AG04449 (cell line): ENCODE measurements around the gene IRF3.

Source experiments
- CTCF ChIA-PET: fragments of 350-600 bp; formaldehyde crosslinking; extraction: SDS; loops from one replicate; lab custom pipeline; 2021; ENCODE audit warnings: antibody characterized with exemption; lab: Yijun Ruan, JAX
- POLR2A ChIA-PET: fragments of 400-600, 350-600 bp; formaldehyde crosslinking; extraction: SDS; loops from one replicate; lab custom pipeline; 2020; ENCODE audit warnings: antibody characterized with exemption, inconsistent platforms; lab: Yijun Ruan, JAX
- DNase-seq: peaks from one replicate; pipeline ENCODE4 v3.0.0-alpha.2; 2010; ENCODE audit warnings: low read depth, low spot score
- H3K4me3 ChIP-seq: 2 replicates; pipeline ENCODE4 v1.5.1; 2011; ENCODE audit warnings: low read depth, mild to moderate bottlenecking, control low read depth, low read length
- CTCF ChIP-seq: IDR thresholded peaks from one replicate; pipeline ENCODE4 v1.5.1; 2011; ENCODE audit warnings: mild to moderate bottlenecking, moderate library complexity, low read length, control low read depth, inconsistent platforms; ENCODE audit not compliant: insufficient read depth; ENCODE audit errors: missing control alignments

Gene IRF3

GRCh38 chr19:49642492-49643035 is 23.1 kb downstream of the IRF3 start:
- peak overlapping the region; percentile 99 for H3K4me3 ChIP-seq
- no peak for DNase-seq
- ChIA-PET CTCF (interaction anchor here (1.2 to 5.1 kb wide), 4 partner anchors 31 to 72 kb away, joined by 3 to 53 read pairs (median 4); partner anchors contain the start of gene PRR12), POLR2A (interaction anchor here (0.6 to 2.9 kb wide), 12 partner anchors 13 to 341 kb away, joined by 3 to 23 read pairs (median 4); partner anchors contain the start of genes BCL2L12, IRF3, NOSIP and PRMT1)
- TF ChIP-seq CTCF = no peak

DNA sequence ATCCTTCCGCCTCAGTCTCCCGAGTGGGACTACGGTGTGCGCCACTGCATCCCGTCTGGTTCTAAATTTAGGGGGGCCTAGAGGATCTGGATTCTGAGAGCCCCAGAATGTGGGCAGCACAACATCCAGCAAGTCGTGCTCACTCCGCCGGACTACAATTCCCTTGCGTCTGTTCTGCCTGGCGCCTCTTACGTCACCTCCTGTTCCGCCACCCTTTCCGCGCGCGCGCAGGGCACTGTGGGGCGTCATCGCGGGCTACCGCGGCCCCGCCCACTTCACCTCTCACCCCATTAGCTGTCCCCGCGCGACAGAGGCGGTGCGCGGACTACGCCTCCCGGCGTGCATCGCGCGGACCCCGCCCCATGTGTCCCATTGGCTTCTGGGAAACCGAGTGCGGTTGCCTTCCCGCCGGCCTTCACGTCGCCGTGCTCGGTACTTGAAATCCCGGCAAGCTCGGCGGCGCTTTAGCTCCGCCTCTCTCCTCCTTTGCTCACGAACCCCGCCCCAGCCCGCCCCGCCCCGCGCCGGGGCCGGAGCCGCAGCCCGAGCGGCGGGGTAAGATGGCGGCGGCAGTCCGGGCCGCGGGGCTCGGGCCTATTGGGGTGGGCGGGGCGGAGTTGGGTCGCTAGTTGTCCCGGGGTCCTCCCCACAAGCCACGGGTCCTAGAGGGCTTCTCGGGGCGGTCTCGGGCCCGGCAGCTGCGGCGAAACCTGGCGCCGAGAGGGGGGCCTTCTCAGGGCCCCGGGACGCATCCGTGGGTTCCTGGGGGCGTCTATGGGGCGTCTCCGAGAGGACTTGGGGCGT is 23.8 kb downstream of the IRF3 start, which contains the start of gene SCAF1:
Gene SCAF1 (plus strand): TSS at position 522 of the 804 bp plus-strand sequence. CDS start 2,818 bp downstream, outside the sequence.
- no peak for TF ChIP-seq CTCF
- H3K4me3 ChIP-seq = peak within 1 kb of the TSS; percentile 99
- POLR2A ChIA-PET = interaction anchor here (0.6 to 2.9 kb wide), 11 partner anchors 14 to 340 kb away, joined by 3 to 23 read pairs (median 5); partner anchors contain the start of genes BCL2L12, IRF3, PRMT1 and PRR12
- peak; percentile 96 for DNase-seq
- CTCF ChIA-PET = interaction anchor here (1.2 to 5.1 kb wide), 2 partner anchors 32 to 51 kb away, joined by 3 to 53 read pairs; partner anchors contain the start of gene PRR12

GRCh38 chr19:49640113-49640898 is 25.4 kb downstream of the IRF3 start, which contains the start of gene RRAS:
Gene RRAS (minus strand): TSS chr19:49640143. CDS start chr19:49640098, 45 bp downstream.
- H3K4me3 ChIP-seq = peak within 1 kb of the TSS; percentile 63
- peak; percentile 99 for DNase-seq
- ChIA-PET POLR2A (interaction anchor here (0.5 to 2.9 kb wide), 17 partner anchors 10 to 229 kb away, joined by 3 to 23 read pairs (median 5); partner anchors contain the start of genes NOSIP, PRMT1, PRR12 and RCN3), CTCF (interaction anchor here (0.6 to 1.3 kb wide), 10 partner anchors 8 to 167 kb away, joined by 3 to 5 read pairs (median 3); no protein-coding TSS in a partner anchor)
- TF ChIP-seq CTCF = no peak

DNA sequence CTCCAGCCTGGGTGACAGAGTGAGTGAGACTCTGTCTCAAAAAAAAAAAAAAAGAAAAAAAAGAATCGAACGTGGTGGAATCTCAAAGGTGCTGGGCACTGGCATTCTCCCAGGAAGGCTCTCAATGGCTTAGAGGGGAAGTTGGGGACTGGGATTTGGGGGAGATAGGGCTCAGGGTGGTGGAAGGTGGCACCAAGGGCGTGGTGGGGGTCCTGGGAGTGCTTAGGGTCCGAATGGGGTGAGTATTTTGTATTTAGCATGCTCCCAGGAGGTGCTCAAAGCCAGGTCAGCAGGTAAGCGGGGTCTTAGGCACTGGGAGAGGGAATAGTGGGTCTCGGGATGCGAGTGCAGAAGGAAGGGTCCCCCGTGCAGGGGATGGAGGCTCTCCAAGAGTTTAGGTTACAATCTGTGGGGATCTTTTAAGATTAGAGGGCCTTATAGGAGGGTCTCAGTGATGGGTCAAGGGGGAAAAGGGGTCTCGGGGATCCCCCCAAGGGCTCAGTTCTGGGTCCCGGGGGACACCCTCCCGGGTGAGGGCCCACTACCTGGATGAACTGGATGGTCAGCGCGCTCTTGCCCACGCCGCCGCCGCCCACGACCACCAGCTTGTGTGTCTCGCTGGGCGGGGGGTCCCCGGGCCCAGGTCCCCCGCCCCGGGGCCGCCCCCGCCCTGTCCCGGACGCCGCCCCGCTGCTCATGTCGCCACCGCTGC is 26.1 kb downstream of the IRF3 start:
- TF ChIP-seq CTCF = no peak
- peak overlapping the region; percentile 61 for H3K4me3 ChIP-seq
- DNase-seq = no peak
- POLR2A ChIA-PET = interaction anchor here (0.6 to 2.9 kb wide), 10 partner anchors 16 to 112 kb away, joined by 3 to 23 read pairs (median 6); partner anchors contain the start of genes NOSIP, PRMT1, PRR12 and RCN3
- CTCF ChIA-PET = interaction anchor here (0.8 to 1.3 kb wide), 5 partner anchors 9 to 46 kb away, joined by 3 to 5 read pairs (median 3); no protein-coding TSS in a partner anchor
